Neural cell (in vitro differentiated cells): Measurements from ENCODE around the gene PRR5L. TPM values are rescaled to one million over a fixed set of nuclear protein-coding genes. Genes with fewer than 3 reads are reported as not detected.

Source experiments
- H2AFZ ChIP-seq: fragments of 200-600, 300-800 bp; sonication (generic), shearing (Covaris generic); 2 replicates; pipeline ENCODE4 v1.6.0; 2014; ENCODE audit warnings: low read depth, mild to moderate bottlenecking, antibody characterized with exemption, low read length, moderate library complexity
- H3F3A ChIP-seq: fragments of 200-600 bp; shearing (Covaris generic); 2 replicates; pipeline ENCODE4 v1.6.1; 2016; ENCODE audit warnings: mild to moderate bottlenecking, moderate library complexity, mixed read lengths, antibody characterized with exemption, low read length; ENCODE audit not compliant: insufficient read depth, poor library complexity, severe bottlenecking
- H3K27ac ChIP-seq: fragments of 200-600, 300-800 bp; sonication (generic), shearing (Covaris generic); 2 replicates; pipeline ENCODE4 v1.5.1; 2014; ENCODE audit warnings: mild to moderate bottlenecking, low read length, moderate library complexity
- H3K27me3 ChIP-seq: fragments of 300-800, 200-600 bp; sonication (generic), shearing (Covaris generic); 2 replicates; pipeline ENCODE4 v1.6.0; 2014; ENCODE audit warnings: mild to moderate bottlenecking, low read depth, low read length, moderate library complexity; ENCODE audit not compliant: insufficient read depth
- H3K36me3 ChIP-seq: fragments of 300-800, 200-600 bp; sonication (generic), shearing (Covaris generic); 2 replicates; pipeline ENCODE4 v1.5.1; 2014; ENCODE audit warnings: mild to moderate bottlenecking, antibody characterized with exemption, low read length, moderate library complexity; ENCODE audit not compliant: insufficient read depth
- H3K4me2 ChIP-seq: fragments of 300-800, 200-600 bp; sonication (generic), shearing (Covaris generic); 2 replicates; pipeline ENCODE4 v1.6.0; 2014; ENCODE audit warnings: mild to moderate bottlenecking, low read length
- H3K4me3 ChIP-seq: fragments of 300-800, 200-600 bp; sonication (generic), shearing (Covaris generic); 2 replicates; pipeline ENCODE4 v1.5.1; 2014; ENCODE audit warnings: mild to moderate bottlenecking, low read length, moderate library complexity
- H3K79me2 ChIP-seq: fragments of 200-600 bp; shearing (Covaris generic); replicated peaks from 2 replicates; pipeline ENCODE4 v1.6.0; 2014; ENCODE audit warnings: mild to moderate bottlenecking, low read length, moderate library complexity; ENCODE audit not compliant: insufficient read depth
- H3K9ac ChIP-seq: fragments of 300-800, 200-600 bp; sonication (generic), shearing (Covaris generic); 2 replicates; pipeline ENCODE4 v1.6.1; 2016; ENCODE audit warnings: mild to moderate bottlenecking, low read length, mixed read lengths
- H3K9me2 ChIP-seq: fragments of 200-600 bp; shearing (Covaris generic); 2 replicates; pipeline ENCODE4 v1.6.1; 2016; ENCODE audit warnings: mild to moderate bottlenecking, low read length, mixed read lengths; ENCODE audit not compliant: insufficient read depth
- H3K9me3 ChIP-seq: fragments of 200-600, 300-800 bp; sonication (generic), shearing (Covaris generic); 2 replicates; pipeline ENCODE4 v1.6.1; 2016; ENCODE audit warnings: mild to moderate bottlenecking, mixed run types, low read length, moderate library complexity, mixed read lengths
- H4K20me1 ChIP-seq: fragments of 200-600 bp; shearing (Covaris generic); 2 replicates; pipeline ENCODE4 v1.6.1; 2016; ENCODE audit warnings: mild to moderate bottlenecking, mixed run types; ENCODE audit not compliant: insufficient read depth
- EP300 ChIP-seq: fragments of 450-650 bp; conservative IDR thresholded peaks from 2 replicates; pipeline ENCODE4 v1.6.1; 2014; ENCODE audit warnings: antibody characterized with exemption, mild to moderate bottlenecking, moderate library complexity; ENCODE audit not compliant: poor library complexity, severe bottlenecking
- EZH2 ChIP-seq: fragments of 200-600, 300-800 bp; shearing (Covaris generic), sonication (generic); IDR thresholded peaks from 2 replicates; pipeline ENCODE4 v1.6.1; 2014; ENCODE audit warnings: antibody characterized with exemption, low read length, borderline replicate concordance, mild to moderate bottlenecking; ENCODE audit not compliant: insufficient read depth, poor library complexity, severe bottlenecking
- MXI1 ChIP-seq: fragments of 450-650 bp; conservative IDR thresholded peaks from 2 replicates; pipeline ENCODE4 v1.6.1; 2014; ENCODE audit warnings: antibody characterized with exemption, mild to moderate bottlenecking; ENCODE audit not compliant: poor library complexity, severe bottlenecking
- POLR2AphosphoS5 ChIP-seq: IDR thresholded peaks from 2 replicates; pipeline ENCODE4 v1.6.1; 2012
- RAD21 ChIP-seq: fragments of 450-650 bp; conservative IDR thresholded peaks from 2 replicates; pipeline ENCODE4 v1.6.1; 2014; ENCODE audit warnings: antibody characterized with exemption, mild to moderate bottlenecking, moderate library complexity
- SMC3 ChIP-seq: fragments of 450-650 bp; conservative IDR thresholded peaks from 2 replicates; pipeline ENCODE4 v1.6.1; 2014; ENCODE audit warnings: antibody characterized with exemption, mild to moderate bottlenecking, moderate library complexity; ENCODE audit not compliant: poor library complexity
- TAF1 ChIP-seq: IDR thresholded peaks from 2 replicates; pipeline ENCODE4 v1.6.1; 2012; ENCODE audit warnings: low read depth
- polyA plus RNA-seq: library from polyadenylated mRNA; depleted of rRNA; stranded (reverse); fragments of >200 nt; gene quantifications from 2 replicates; pipeline ENCODE4 v1.2.3, GENCODE V29; 2014
- TF ChIP-seq, protein P1 (sequence below): IDR thresholded peaks from 2 replicates; pipeline ENCODE4 v1.6.1; 2012; ENCODE audit warnings: borderline replicate concordance
- TF ChIP-seq, protein P2 (sequence below): fragments of 450-650 bp; IDR thresholded peaks from 2 replicates; pipeline ENCODE4 v1.5.1; 2014; ENCODE audit warnings: antibody characterized with exemption, mild to moderate bottlenecking, moderate library complexity; ENCODE audit not compliant: poor library complexity, severe bottlenecking

PRR5L gene
- polyA plus RNA-seq, 1 donor from 2014 or later: 0.22 TPM

DNA sequence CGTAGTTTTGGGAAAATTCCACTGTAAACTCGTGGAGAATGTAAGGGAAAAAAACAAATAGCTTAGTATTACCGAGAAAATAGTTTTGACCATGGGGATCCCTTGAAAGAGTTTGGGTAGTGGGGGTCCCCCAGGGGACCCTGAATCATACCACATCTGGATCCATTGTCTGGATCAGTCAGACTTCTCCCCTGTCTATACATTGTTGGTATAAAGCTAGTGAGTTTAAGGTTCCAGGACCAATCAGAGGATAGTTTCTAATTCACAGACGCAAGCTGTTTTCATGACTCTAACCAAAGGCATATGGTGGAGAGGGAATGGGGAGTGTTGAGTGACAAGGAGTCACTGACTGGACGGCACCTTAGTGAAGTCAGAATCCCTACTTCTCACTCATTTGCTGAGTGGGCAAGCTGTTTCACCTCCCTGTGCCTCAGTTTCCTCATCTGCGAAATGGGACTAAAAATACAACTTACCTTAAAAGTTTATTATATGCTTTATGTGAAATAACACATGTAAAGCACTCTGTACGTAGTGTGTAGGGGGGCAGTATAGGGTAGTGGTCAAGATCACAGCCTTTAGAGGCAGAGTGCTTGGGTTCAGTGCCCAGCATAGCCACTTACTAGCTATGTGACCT, 123.8 kb downstream of the PRR5L start:
- Histone ChIP-seq H3K79me2 (no peaks in the 10 kb centered on the region), H3K9me3 (no peaks in the 10 kb centered on the region), H3K36me3 (no peaks in the 10 kb centered on the region), H4K20me1 (no peaks in the 10 kb centered on the region), H3K4me2 (no peak overlapping the region), H3K9ac (no peak overlapping the region), H3K9me2 (no peaks in the 10 kb centered on the region), H3K27me3 (no peaks in the 10 kb centered on the region), H3K27ac (no peak overlapping the region), H2AFZ (no peak overlapping the region), H3F3A (no peaks in the 10 kb centered on the region), H3K4me3 (no peak overlapping the region)
- TF ChIP-seq MXI1 (no peak), SMC3 (no peak), TAF1 (no peak), RAD21 (no peak), POLR2AphosphoS5 (no peak), EZH2 (no peak), EP300 (no peak)
- TF ChIP-seq, protein P1, sequence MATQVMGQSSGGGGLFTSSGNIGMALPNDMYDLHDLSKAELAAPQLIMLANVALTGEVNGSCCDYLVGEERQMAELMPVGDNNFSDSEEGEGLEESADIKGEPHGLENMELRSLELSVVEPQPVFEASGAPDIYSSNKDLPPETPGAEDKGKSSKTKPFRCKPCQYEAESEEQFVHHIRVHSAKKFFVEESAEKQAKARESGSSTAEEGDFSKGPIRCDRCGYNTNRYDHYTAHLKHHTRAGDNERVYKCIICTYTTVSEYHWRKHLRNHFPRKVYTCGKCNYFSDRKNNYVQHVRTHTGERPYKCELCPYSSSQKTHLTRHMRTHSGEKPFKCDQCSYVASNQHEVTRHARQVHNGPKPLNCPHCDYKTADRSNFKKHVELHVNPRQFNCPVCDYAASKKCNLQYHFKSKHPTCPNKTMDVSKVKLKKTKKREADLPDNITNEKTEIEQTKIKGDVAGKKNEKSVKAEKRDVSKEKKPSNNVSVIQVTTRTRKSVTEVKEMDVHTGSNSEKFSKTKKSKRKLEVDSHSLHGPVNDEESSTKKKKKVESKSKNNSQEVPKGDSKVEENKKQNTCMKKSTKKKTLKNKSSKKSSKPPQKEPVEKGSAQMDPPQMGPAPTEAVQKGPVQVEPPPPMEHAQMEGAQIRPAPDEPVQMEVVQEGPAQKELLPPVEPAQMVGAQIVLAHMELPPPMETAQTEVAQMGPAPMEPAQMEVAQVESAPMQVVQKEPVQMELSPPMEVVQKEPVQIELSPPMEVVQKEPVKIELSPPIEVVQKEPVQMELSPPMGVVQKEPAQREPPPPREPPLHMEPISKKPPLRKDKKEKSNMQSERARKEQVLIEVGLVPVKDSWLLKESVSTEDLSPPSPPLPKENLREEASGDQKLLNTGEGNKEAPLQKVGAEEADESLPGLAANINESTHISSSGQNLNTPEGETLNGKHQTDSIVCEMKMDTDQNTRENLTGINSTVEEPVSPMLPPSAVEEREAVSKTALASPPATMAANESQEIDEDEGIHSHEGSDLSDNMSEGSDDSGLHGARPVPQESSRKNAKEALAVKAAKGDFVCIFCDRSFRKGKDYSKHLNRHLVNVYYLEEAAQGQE: no peak
- TF ChIP-seq, protein P2, sequence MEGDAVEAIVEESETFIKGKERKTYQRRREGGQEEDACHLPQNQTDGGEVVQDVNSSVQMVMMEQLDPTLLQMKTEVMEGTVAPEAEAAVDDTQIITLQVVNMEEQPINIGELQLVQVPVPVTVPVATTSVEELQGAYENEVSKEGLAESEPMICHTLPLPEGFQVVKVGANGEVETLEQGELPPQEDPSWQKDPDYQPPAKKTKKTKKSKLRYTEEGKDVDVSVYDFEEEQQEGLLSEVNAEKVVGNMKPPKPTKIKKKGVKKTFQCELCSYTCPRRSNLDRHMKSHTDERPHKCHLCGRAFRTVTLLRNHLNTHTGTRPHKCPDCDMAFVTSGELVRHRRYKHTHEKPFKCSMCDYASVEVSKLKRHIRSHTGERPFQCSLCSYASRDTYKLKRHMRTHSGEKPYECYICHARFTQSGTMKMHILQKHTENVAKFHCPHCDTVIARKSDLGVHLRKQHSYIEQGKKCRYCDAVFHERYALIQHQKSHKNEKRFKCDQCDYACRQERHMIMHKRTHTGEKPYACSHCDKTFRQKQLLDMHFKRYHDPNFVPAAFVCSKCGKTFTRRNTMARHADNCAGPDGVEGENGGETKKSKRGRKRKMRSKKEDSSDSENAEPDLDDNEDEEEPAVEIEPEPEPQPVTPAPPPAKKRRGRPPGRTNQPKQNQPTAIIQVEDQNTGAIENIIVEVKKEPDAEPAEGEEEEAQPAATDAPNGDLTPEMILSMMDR: no peak

DNA sequence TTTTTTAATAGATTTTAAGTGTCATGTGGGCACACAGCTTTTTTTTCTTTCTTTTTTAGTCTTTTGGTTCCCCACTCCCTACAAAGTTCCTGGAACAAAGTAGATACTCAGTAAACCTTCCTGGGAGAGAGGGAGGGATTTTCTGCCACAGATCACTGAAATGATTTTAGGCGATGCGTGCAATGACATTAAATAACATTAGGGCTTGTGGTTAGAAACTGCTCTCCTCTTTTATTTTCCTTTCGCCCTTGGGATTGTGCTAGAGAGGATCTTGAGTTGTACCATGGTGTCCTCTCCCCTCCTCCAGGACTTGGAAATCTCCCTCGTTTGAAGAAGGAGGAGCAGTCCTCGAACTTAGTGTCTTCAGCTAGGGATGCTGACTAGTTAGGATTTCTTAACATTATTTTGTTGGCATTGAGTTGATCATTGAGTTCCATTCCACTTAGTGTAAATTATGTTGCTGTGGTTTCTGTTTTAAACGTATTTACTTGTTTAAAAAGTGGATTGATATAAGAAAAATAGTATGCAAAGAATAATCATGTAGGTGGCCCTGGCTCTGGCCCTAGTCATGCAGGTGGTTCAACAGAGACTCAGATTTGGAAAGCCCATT, 125.6 kb downstream of the PRR5L start:
- H3F3A ChIP-seq: no peaks in the 10 kb centered on the region
- no peak overlapping the region for H3K4me2 ChIP-seq
- H4K20me1 ChIP-seq: no peaks in the 10 kb centered on the region
- no peaks in the 10 kb centered on the region for H3K79me2 ChIP-seq
- no peaks in the 10 kb centered on the region for H3K9me3 ChIP-seq
- H3K9me2 ChIP-seq: no peaks in the 10 kb centered on the region
- H3K9ac ChIP-seq: no peak overlapping the region
- TF ChIP-seq EZH2: no peak
- TF ChIP-seq, protein P1: no peak
- TF ChIP-seq, protein P2: no peak
- no peaks in the 10 kb centered on the region for H3K36me3 ChIP-seq
- no peak overlapping the region for H2AFZ ChIP-seq
- H3K27me3 ChIP-seq: no peaks in the 10 kb centered on the region
- H3K4me3 ChIP-seq: no peak overlapping the region
- H3K27ac ChIP-seq: no peak overlapping the region
